ENCODE results near the gene PTTG1IP. TPM values are rescaled to one million over a fixed set of nuclear protein-coding genes. Genes with fewer than 3 reads are reported as not detected.
"Not testable (repeated sequence)": the region's sequence is repeated elsewhere in the genome, so short reads cannot be mapped to it uniquely, and the experiment has no call there.

The PTTG1IP gene
- total RNA-seq, 1 donor from 2014 or later: 240 TPM

- Mint-ChIP-seq H3K27me3 (ENCODE audit: low read depth, unreplicated experiment) (peaks cover 40% of the 10 kb centered on the region), H3K36me3 (ENCODE audit: low read depth, unreplicated experiment) (peaks cover 2% of the 10 kb centered on the region), H3K4me3 (ENCODE audit: unreplicated experiment) (no peak overlapping the region), H3K4me1 (ENCODE audit: low read depth, unreplicated experiment) (peaks cover 8% of the 10 kb centered on the region), H3K27ac (ENCODE audit: unreplicated experiment) (no peak overlapping the region), H3K9me3 (ENCODE audit: unreplicated experiment) (peaks cover 3% of the 10 kb centered on the region)
- no peaks in the 10 kb centered on the region for H4K20me1 ChIP-seq (ENCODE audit: insufficient read depth, low read length)
- H2AFZ ChIP-seq (ENCODE audit: low read depth, low read length): no peak overlapping the region
- H3K4me1 ChIP-seq (ENCODE audit: insufficient read depth, low read length): no peaks in the 10 kb centered on the region
- no peak overlapping the region for H3K4me2 ChIP-seq (ENCODE audit: low read length)
- no peak for DNase-seq (ENCODE audit: low read depth)
- H3K9ac ChIP-seq (ENCODE audit: low read length): no peak overlapping the region
- H3K4me3 ChIP-seq (ENCODE audit: insufficient read depth, low read depth, low read length): no peak overlapping the region
- H3K9me3 ChIP-seq (ENCODE audit: insufficient read depth, low read depth, low read length): no peaks in the 10 kb centered on the region
- no peaks in the 10 kb centered on the region for H3K36me3 ChIP-seq (ENCODE audit: insufficient read depth, low read length)
- H3K27ac ChIP-seq (ENCODE audit: low read depth, low read length): no peak overlapping the region
- FAIRE-seq: no peak
- TF ChIP-seq EZH2 (IDR thresholded peaks at IDR 0.05; ENCODE audit: insufficient read depth, low read length) (no peak), CTCF (IDR thresholded peaks at IDR 0.05; ENCODE audit: insufficient read depth, low read depth, low read length) (no peak)
- no peaks in the 10 kb centered on the region for H3K79me2 ChIP-seq (ENCODE audit: insufficient read depth, low read length)
- no peaks in the 10 kb centered on the region for H3K27me3 ChIP-seq (ENCODE audit: insufficient read depth, low read length)
These were observed 38.4 kb downstream of the PTTG1IP start for GRCh38 chr21:44834951-44835646.

DNA sequence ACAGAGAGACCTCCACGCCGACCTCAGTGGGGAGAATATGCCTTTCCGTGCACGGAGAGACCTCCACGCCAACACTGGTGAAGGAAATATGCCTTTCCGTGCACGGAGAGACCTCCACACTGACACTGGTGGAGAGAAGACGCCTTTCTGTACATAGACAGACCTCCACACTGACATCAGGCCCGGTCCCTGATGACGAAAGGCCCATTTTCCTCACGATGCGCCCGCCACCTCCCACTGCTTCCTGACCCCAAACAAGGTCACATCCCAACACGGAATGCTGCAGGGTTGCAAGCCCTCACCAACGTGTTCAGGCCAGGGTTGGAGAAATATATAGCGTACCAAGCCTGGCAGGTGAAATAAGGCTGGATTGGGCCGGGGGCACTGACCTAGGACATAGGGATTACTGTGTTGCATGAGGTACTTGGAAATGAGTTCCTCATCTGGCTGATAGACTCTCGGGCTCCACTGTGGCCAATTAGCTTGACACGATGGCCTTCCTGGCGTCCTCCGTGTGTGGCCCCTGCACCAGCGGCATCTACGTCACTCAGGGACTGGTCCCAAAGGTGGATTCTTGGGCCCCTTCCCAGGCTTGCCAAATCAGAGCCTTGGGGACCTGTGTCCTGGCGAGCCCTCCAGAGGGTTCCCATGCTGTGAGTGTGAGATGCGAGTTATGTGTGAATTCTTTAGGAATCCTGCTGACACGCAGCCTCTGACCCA, 39.1 kb downstream of the PTTG1IP start:
- Mint-ChIP-seq H3K4me3 (ENCODE audit: unreplicated experiment) (no peak overlapping the region), H3K9me3 (ENCODE audit: unreplicated experiment) (peaks cover 10% of the 10 kb centered on the region), H3K27ac (ENCODE audit: unreplicated experiment) (no peak overlapping the region), H3K27me3 (ENCODE audit: low read depth, unreplicated experiment) (peaks cover 45% of the 10 kb centered on the region), H3K4me1 (ENCODE audit: low read depth, unreplicated experiment) (peaks cover 8% of the 10 kb centered on the region), H3K36me3 (ENCODE audit: low read depth, unreplicated experiment) (peaks cover 7% of the 10 kb centered on the region)
- Histone ChIP-seq H3K36me3 (ENCODE audit: insufficient read depth, low read length) (no peaks in the 10 kb centered on the region), H3K79me2 (ENCODE audit: insufficient read depth, low read length) (no peaks in the 10 kb centered on the region), H3K4me3 (ENCODE audit: insufficient read depth, low read depth, low read length) (no peak overlapping the region), H4K20me1 (ENCODE audit: insufficient read depth, low read length) (no peaks in the 10 kb centered on the region), H3K27me3 (ENCODE audit: insufficient read depth, low read length) (peaks cover under 1% of the 10 kb centered on the region), H3K4me2 (ENCODE audit: low read length) (no peak overlapping the region), H2AFZ (ENCODE audit: low read depth, low read length) (no peak overlapping the region), H3K9ac (ENCODE audit: low read length) (no peak overlapping the region), H3K4me1 (ENCODE audit: insufficient read depth, low read length) (no peaks in the 10 kb centered on the region), H3K27ac (ENCODE audit: low read depth, low read length) (no peak overlapping the region), H3K9me3 (ENCODE audit: insufficient read depth, low read depth, low read length) (peaks cover 4% of the 10 kb centered on the region)
- DNase-seq (ENCODE audit: low read depth) (no peak), FAIRE-seq (no peak)
- TF ChIP-seq EZH2 (IDR thresholded peaks at IDR 0.05; ENCODE audit: insufficient read depth, low read length): no peak
- TF ChIP-seq CTCF (IDR thresholded peaks at IDR 0.05; ENCODE audit: insufficient read depth, low read depth, low read length): no peak

- H3K9ac ChIP-seq (ENCODE audit: low read length): no peak overlapping the region
- H3K27ac ChIP-seq (ENCODE audit: low read depth, low read length): no peak overlapping the region
- no peaks in the 10 kb centered on the region for H3K4me1 ChIP-seq (ENCODE audit: insufficient read depth, low read length)
- peaks cover 11% of the 10 kb centered on the region for H3K9me3 Mint-ChIP-seq (ENCODE audit: unreplicated experiment)
- H3K27ac Mint-ChIP-seq (ENCODE audit: unreplicated experiment): no peak overlapping the region
- H3K27me3 Mint-ChIP-seq (ENCODE audit: low read depth, unreplicated experiment): peaks cover 44% of the 10 kb centered on the region
- no peak overlapping the region for H2AFZ ChIP-seq (ENCODE audit: low read depth, low read length)
- no peaks in the 10 kb centered on the region for H4K20me1 ChIP-seq (ENCODE audit: insufficient read depth, low read length)
- peaks cover 2% of the 10 kb centered on the region for H3K27me3 ChIP-seq (ENCODE audit: insufficient read depth, low read length)
- peaks cover 7% of the 10 kb centered on the region for H3K36me3 Mint-ChIP-seq (ENCODE audit: low read depth, unreplicated experiment)
- no peaks in the 10 kb centered on the region for H3K36me3 ChIP-seq (ENCODE audit: insufficient read depth, low read length)
- TF ChIP-seq CTCF (IDR thresholded peaks at IDR 0.05; ENCODE audit: insufficient read depth, low read depth, low read length) (no peak), EZH2 (IDR thresholded peaks at IDR 0.05; ENCODE audit: insufficient read depth, low read length) (no peak)
- H3K4me1 Mint-ChIP-seq (ENCODE audit: low read depth, unreplicated experiment): peaks cover 3% of the 10 kb centered on the region
- no peak overlapping the region for H3K4me2 ChIP-seq (ENCODE audit: low read length)
- no peak overlapping the region for H3K4me3 ChIP-seq (ENCODE audit: insufficient read depth, low read depth, low read length)
- DNase-seq (ENCODE audit: low read depth) (no peak), FAIRE-seq (peak; percentile 17)
- H3K4me3 Mint-ChIP-seq (ENCODE audit: unreplicated experiment): no peak overlapping the region
- H3K79me2 ChIP-seq (ENCODE audit: insufficient read depth, low read length): no peaks in the 10 kb centered on the region
- peaks cover 7% of the 10 kb centered on the region for H3K9me3 ChIP-seq (ENCODE audit: insufficient read depth, low read depth, low read length)
These were observed 39.8 kb downstream of the PTTG1IP start for GRCh38 chr21:44833663-44834062.

DNA sequence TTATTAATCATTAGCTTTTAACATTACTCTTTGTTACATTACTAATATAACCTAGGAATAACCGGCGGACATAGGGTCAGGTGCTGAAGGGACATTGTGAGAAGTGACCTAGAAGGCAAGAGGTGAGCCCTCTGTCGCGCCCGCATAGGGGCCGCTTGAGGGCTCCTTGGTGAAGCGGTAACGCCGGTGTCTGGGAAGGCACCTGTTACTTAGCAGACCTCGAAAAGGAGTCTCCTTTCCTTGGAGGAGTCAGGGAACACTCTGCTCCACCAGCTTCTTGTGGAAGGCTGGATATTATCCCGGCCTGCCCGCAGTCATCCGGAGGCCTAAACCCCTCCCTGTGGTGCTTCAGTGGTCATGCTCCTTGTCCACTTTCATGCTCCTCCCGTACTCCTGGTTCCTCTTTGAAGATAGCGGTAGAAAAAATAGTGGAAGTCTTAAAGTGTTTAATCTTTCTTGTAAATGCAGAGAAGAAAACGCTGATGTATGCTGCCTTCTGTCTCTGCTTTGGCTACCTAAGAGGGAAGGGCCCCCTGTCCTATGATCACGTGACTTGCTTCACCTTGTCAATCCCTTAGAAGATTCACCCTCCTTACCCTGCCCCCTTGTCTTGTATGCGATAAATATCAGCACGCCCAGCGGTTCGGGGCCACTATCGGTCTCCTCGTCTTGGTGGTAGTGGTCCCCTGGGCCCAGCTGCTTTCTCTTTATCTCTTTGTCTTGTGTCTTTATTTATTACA, 40.8 kb downstream of the PTTG1IP start:
- H3K4me3 Mint-ChIP-seq (ENCODE audit: unreplicated experiment); H3K79me2 ChIP-seq (ENCODE audit: insufficient read depth, low read length); H3K4me2 ChIP-seq (ENCODE audit: low read length); H3K4me1 Mint-ChIP-seq (ENCODE audit: low read depth, unreplicated experiment); H2AFZ ChIP-seq (ENCODE audit: low read depth, low read length); H3K36me3 ChIP-seq (ENCODE audit: insufficient read depth, low read length); H4K20me1 ChIP-seq (ENCODE audit: insufficient read depth, low read length); FAIRE-seq; H3K9ac ChIP-seq (ENCODE audit: low read length); H3K4me3 ChIP-seq (ENCODE audit: insufficient read depth, low read depth, low read length); H3K27ac Mint-ChIP-seq (ENCODE audit: unreplicated experiment); H3K4me1 ChIP-seq (ENCODE audit: insufficient read depth, low read length); H3K27ac ChIP-seq (ENCODE audit: low read depth, low read length); H3K27me3 ChIP-seq (ENCODE audit: insufficient read depth, low read length); H3K36me3 Mint-ChIP-seq (ENCODE audit: low read depth, unreplicated experiment); DNase-seq (ENCODE audit: low read depth): not testable (repeated sequence)
- peaks cover 15% of the 10 kb centered on the region for H3K9me3 ChIP-seq (ENCODE audit: insufficient read depth, low read depth, low read length)
- peaks cover 18% of the 10 kb centered on the region for H3K9me3 Mint-ChIP-seq (ENCODE audit: unreplicated experiment)
- peaks cover 49% of the 10 kb centered on the region for H3K27me3 Mint-ChIP-seq (ENCODE audit: low read depth, unreplicated experiment)

Data from astrocyte (in vitro differentiated cells and primary cell).